Stimulated activated naive CD4-positive, alpha-beta T cell (primary cell): ENCODE results near the gene PDGFRB.

Experiments
- DNase-seq, 6 experiments: peaks; one replicate each; lab custom pipeline; 2025; lab: John Stamatoyannopoulos, UW

Gene PDGFRB

DNA sequence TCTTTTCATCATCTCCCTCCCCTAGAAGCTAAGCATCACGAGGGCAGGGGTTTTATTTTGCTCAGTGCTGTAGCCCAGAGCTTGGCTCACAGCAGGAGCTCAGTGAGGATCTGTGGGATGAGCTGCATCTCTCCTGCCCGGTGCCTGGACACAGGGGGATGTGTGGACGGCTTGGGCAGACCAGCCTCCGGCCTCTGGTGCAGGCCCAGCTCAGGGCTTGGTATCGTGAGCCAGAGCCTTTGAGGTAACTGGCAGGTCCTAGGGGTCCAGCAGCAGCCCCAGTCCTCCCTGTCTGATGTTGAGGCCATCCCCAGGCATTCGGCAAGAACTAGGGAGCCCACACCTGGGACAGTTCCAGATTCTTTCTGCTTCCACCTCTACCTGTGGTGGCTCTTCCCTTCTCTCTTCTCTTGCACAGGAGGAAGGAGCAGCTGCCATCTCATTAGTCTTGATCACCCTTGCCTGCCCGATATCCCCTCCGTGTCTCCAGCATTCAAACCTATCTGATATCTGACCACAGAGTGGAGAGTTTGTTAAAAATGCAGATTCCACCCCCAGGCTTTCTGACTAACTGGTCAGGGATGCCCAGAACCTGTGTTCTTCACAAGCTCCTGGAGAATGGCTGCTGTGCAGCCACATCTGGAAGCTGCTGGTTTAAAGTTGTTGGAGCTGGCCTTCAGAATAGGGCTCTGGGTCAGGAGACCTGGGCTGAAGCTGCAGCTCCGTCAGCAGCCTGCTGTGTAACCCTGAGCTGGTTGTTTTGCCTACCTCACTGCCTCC lies 26.3 kb upstream of the PDGFRB start:
- DNase-seq, result no peak

DNA sequence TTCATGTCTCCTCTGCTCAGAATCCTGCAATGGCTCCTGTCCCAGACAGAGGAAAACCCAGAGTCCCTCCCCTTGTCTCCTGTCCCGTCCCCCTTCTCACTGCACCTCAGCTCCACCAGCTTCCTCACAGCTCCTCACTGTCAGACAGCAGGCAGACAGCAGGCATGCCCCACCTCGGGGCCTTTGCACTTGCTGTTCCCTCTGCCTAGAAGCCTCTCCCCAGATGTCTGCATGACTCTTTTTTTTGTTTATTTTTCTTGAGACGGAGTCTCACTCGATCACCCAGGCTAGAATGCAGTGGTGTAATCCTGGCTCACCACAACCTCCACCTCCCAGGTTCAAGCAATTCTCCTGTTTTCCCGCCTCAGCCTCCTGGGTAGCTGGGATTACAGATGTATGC lies 25.4 kb upstream of the PDGFRB start:
- no peak for DNase-seq

DNA sequence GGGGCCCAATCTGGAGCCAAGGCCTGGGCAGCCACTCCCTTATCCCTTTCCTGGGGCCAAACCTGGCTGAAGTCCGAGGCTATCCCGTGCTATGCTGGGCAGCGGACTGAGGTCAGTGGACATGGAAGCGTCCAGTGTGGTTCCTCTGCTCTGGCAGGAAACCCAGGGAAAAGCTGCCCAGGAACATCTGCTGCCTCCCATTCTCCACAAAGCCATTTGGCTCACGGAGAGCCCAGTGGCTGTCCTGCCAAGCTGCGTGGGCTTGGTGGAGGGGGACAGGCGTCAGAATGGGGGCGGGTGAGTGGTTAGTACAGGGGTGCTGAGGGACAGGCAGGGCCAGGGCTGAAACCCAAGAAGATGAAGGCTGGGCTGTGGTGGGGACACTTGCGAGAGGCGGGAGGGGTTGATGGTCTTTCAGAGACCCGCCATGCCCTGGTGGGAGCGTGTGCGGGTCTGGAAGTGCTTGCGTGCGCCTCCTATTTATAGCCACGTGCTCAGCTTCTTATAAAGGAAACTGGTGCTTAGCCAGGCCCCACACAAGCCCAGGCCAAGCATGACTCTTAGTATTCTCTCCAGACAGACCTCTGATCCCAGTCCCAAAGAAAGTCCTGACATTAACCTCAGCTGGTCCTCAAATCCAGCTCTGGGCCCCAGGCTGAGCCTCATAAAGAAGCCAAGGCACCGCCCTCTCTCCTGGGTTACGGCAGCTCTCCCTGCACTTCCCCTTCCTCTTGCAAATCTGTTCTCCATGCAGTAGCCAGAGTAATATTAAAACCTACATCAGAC lies 24.8 kb upstream of the PDGFRB start:
- DNase-seq, result no peak

DNA sequence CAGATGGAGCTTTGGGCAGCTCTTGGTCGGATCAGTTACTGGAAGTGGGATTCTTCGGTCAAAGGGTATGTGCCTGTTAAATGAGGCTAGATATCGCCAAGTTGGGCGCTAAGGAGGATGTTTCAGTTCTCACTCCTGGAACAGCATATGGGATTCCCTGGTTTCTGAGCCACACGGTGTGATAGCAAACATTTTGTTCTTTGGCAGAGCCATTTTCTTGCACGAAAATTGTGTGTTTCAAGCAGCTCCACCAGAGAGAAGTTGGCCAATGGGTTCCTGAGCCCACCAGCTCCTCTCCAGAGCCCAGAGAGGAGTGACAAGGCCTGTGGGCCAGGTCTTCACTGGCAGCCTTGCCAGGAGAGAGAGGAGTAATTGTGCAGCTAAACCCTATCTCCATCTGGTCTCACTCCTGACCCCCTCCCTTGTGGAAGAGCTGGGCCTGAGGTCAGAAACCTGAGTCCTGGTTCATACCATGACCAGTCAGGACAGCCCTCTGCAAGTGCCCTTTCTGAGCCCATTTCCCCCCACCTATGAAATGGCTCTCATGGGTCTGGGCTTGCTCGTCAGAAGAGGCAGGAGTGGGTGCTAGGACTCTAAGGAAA lies 23.5 kb upstream of the PDGFRB start:
- no peak for DNase-seq

DNA sequence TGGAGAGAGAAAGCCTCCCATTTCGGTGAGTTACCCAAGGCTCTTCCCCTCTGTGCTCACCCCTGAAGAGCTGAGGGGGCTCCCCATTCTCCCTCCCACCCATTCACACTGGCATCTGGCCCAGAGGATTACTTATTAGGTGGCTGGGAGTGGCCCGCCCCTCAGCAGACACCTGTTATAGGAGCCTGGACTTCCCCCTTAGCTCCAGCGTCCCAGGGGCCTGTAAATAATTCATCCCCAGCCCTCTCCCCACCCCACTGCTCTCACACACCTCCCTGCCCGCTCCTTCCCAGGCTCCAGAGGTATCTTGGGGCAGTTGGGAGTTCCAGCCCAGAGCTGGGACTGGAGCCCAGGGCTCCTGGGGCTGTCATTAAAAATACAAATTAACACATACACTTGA lies 22.6 kb upstream of the PDGFRB start:
- DNase-seq, result no peak

DNA sequence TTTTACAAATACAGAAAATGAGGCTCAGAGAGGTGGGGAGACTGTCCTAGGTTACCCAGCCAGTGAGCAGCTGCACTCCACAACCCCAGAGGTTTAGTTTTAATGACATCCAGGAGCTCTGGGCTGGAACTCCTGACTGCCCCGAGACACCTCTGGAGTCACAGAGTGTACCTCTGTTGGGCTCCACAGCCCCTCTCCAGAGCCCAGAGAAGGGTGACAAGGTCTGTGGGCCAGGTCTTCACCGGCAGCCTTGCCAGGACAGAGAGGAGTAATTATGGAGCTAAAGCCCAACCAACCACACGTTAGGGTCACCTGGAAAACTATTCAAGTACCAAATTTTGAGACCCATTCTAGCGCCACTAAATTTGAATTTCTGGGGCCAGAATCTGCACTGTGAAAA lies 22.1 kb upstream of the PDGFRB start:
- no peak for DNase-seq

DNA sequence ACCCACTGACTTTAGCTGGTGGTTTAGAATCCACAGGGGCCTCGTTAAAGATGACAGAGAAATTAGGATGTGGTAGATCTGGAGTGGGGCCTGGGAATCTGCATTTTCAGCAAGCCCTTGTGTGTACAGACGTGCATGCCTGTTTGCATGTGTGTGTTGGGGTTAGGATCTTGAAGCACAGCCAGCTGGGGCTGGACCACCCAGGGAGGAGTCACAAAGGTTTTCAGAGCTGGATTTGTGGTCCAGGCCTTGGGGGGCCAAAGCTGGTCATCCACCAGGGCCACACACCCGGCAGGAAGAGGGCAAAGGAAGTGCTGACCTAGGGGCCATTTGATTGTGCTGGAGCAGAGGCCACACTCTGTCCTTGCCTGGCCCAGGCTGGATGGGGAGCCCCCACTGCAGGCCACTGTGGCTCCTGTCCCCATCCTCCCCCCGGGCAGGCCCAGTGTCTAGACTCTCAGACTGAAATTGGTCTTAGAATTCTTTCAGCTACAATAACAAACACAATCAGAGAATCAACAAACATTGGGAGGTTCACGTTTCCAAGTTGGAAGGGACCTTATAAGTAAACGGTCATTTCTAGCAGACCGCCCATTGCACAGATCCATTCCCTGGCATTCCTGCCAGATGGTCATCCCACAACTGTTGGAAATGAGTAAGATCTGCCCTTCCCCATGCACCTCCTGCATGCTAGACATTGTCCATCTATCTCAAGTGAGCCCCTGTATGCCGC lies 21.3 kb upstream of the PDGFRB start:
- DNase-seq, result no peak

DNA sequence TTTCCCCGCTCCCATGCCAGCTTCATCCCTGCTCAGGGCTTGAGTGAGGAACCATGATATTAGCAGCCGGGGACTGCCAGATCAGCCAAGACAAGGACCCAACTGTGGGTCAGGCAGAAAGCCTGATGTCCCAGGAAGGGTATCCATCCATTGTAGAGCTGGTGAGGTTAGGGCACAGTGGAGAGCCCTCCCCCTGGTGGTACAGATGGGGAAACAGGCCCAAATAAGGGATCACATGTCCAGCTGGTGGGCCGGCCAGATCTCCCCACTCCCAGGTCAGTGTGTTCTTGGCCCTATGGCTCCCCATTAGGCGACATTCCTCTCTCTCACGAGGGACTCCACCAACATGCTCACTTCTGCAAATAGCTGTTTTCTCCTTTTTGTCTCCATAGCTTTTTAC lies 19.9 kb upstream of the PDGFRB start:
- DNase-seq, result no peak

DNA sequence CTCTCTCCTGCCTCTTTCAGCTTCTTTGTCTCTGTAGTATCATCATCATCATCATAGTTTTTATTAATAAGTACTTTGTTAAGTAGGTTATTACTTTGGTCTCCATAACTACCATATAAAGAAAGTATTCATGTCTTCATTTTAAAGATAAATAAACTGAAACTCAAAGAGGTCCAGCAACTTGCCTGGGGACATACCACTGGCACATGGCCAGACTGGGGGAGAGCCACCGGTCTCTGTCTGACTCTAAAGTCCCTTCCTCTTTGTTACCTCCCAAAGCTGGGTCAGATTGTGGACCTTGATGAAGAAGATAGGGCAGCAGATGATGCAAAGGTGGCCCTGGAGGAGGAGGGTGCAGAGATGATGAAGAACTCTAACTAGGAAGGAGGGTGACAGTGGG lies 19.4 kb upstream of the PDGFRB start:
- no peak for DNase-seq

DNA sequence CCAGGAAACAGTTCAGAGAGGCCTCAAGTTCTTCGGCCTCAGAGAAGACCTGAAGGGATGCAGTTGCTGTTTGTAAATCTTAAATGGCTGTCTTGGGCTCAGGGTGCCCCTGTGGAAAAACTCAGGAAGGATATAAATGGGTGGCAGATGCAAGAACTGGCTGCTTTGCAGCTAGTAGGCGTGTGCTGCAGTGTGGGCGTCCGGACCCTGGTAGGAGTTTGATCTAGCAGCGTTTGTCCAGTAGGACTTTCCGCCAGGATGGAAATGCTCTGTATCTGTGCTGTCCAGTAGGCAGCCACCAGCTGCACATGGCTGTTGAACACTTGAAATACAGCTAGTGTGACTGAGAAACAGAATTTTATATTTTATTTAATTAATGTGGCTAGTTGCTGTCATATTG lies 18.6 kb upstream of the PDGFRB start:
- DNase-seq, result no peak

DNA sequence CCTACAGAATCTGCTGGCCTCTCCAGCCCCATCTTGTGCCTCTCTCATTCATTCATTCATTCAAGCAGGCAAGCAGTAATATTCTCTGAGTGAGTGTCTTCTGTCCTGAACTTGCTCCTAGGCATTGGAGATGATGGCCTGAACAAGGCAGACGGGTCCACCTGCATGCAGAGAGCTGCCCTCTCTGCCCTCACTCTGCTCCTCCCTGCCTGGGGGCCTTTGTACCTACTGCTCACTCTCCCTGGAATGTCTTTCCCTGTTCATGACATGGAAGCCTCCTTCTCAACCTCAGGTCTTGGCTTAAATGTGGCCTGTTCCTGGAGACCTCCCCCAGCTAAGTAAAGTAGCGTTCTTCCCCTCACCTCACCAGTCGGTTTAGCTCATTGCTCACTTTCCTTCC lies 17.5 kb upstream of the PDGFRB start:
- DNase-seq, result no peak

DNA sequence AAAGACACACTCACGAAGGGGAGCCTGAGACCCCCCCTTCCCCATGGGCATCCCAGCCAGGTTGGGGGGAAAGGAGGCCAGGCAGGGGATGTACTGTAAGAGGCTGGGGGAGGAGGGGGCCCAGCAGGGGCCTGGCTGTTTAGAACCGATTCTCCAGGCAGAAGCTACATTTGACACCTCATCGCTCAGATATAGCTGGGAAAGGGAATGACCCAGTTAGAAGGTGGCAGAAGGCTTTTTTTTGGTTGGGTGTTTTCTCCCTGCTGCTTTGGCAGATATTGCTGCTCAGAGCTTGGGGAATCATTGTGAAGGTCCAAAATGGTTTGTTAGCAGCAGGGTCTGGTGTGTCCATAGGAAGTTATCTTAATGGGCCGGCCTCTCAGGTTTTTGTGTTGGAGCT lies 16.9 kb upstream of the PDGFRB start:
- no peak for DNase-seq

DNA sequence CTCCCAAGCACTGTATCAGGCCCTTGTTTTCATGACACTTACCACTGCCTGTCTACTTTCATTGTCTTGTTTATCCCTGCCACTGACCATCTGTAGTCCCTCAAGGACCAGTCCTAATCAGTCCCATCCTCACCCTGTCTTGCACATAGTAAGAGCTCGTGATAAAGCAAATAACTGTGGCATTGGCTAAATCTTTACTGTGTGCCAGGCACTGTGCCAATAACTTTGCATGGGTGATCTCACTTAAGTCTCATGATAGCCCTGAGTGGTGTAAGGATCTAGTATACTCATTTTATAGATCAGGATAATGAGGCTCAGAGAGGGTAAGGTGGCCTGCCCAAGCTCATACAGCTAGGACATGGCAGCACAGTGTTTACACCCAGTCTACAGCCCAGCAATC lies 16.5 kb upstream of the PDGFRB start:
- no peak for DNase-seq

DNA sequence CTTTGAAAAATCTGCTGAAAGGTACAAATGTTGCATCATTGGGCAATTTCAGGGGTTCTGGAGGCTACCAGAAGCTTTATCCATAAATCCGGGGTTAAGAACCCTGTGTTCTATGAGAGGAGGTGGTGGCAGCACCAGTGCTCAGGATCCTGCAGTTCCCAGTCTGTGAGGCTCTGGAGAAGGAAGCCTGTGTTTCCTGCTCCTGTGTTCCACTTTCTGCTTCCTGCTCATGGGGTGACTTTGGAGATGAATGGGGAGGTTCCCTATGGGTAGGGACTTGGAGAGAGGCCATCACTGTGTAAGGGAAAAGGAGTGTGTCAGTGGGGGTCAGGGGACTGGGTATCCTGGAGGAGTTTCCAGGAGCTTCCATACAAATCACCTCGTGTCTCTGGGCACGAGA lies 13.2 kb upstream of the PDGFRB start:
- no peak for DNase-seq

DNA sequence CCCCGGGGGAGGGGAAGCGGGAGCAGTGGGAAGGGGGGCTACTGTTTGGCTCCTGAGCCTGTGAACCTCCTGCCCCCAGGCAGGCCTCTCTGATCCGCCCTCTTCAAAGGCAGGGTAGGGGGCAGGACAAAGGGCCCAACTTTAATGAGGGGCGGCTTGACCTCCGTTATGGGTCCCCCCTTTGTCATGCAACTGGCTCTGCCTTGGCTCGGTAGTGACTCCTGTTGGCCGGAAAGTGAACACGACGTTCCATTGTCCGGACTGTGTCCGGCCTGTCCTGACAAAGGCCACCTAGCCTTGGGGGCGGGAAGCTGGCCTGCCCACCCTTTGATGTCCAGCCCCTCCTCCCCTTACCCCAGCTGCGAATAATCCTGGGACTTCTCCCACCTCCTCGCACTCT lies 12.3 kb upstream of the PDGFRB start:
- no peak for DNase-seq

DNA sequence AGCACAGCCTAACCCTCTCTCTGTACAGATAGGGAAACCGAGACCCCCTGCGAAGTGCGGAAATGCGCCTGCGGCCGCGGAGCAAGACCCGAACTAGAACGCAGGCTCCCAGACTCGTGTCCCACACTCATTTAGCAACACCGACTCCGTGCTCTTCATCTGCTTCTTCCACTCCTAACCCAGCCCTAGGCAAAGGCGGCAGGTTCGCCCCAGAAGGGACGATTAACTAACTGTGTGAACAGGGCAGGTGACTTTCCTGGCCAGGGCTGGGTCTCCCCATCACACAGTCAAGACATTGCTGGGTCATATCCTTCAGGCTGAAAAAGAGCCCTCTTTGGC lies 11.8 kb upstream of the PDGFRB start:
- no peak for DNase-seq

DNA sequence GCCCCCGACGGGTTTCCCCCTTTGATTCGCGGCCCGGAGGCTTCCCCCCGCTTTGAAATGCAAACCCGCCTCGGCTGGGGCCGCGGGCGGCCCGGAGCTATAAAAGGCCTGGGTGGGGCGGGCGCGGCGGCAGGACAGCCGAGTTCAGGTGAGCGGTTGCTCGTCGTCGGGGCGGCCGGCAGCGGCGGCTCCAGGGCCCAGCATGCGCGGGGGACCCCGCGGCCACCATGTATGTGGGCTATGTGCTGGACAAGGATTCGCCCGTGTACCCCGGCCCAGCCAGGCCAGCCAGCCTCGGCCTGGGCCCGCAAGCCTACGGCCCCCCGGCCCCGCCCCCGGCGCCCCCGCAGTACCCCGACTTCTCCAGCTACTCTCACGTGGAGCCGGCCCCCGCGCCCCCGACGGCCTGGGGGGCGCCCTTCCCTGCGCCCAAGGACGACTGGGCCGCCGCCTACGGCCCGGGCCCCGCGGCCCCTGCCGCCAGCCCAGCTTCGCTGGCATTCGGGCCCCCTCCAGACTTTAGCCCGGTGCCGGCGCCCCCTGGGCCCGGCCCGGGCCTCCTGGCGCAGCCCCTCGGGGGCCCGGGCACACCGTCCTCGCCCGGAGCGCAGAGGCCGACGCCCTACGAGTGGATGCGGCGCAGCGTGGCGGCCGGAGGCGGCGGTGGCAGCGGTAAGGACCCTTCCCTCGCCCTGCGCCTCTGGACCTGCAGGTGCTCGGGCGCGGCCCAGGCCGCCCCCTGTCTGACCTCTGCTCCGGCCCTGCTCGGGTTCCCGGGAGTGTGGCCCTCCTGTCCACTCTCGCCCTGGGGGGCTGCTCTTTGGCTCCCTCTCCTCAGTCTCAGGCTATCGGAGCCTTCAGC lies 11.2 kb upstream of the PDGFRB start, which contains the start of gene CDX1:
Gene CDX1, plus strand, starts transcription at position 129 of the 862 bp plus-strand sequence. Its CDS starts 99 bp downstream, at position 228.
- no peak for DNase-seq

DNA sequence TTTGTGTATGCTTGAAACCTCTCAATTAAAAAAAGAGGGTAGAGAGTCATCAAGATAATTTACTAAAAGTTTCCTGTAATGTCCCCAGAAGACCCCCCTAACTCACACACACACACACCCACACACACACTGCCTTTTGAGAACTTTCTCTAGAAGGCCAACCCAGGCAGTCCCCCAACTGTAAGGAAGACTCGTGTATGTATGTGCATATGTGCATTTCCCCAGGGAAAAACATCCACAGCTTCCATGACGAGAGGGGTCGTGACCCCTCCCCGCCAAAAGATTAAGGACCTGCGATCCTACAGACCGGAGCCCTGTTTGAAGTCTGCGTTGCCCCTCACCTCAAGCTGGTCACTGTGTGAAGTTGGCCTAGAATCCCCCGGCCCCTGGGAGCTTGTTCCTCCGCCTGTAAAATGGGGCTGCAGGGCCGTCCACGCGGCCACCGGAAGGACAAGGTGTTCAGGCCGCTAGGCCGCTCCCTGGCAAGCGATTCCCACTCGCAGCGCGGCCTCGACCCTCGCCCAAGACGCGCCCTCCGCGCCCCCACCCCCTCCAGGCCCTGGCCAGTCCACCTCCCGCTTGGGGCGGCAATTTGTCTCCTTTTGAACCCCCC lies 10.5 kb upstream of the PDGFRB start:
- no peak for DNase-seq

DNA sequence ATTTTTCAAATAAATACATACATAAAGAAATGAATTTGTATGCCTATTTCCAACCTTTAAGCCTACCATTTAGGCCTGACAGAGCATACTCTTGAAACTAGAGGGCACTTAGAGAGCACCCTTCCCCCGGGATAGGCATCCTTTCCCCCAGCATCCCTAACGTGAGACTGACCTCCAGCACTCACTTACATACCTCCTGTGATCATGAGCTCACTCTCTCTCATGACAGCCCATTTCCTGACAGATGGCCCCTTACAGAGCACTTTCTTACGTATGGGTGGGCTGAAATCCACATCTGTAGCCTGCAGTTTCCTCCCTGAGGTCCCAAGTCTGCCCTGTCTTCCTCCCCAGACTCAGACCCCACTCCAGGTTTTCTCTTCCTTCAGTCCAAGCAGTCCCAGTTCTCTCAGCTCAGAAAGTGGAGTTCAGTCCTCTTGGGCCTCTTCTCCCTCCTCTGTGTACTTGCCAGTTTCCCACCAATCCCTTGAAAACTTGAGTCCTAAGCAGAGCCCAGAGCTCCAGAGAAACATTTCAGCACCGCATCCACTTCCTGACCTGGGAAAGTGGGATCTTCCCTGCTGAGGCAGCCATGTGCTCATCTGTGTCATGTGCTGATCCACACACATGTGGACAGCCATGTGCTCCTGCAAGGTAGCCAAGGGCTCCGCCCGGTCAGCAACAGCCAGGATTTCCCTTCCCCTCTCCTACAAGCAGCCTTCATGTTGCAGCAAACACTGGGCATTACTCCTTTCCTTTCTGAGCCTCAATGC lies 8.8 kb upstream of the PDGFRB start:
- DNase-seq, result no peak

DNA sequence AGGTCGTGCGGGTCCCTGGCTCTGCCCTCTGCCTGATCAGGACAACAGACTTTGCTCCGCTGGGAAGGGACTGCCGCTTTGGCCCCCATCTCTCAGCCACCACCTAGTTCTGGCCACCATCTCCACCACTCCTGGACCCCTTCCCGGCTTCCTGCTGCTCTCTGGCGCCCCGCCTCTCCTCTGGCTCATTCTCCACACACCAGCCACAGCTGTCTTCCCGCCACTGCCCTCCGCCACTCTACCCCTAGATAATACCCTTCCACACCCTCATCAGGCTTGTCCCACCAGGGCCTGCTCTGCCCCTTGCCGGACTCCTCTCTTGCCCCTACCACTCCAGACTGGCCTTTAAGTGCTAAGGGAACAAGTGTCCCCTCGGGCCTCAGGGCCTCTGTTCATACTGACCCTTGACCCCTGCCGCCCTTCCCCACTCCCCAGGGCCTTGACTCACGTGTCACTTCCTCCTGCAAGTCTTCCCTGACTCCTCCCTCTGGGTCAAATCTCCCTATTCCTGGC lies 8.0 kb upstream of the PDGFRB start:
- DNase-seq, result no peak
